ENCODE data around the gene PATL1.

Gene PATL1

DNA sequence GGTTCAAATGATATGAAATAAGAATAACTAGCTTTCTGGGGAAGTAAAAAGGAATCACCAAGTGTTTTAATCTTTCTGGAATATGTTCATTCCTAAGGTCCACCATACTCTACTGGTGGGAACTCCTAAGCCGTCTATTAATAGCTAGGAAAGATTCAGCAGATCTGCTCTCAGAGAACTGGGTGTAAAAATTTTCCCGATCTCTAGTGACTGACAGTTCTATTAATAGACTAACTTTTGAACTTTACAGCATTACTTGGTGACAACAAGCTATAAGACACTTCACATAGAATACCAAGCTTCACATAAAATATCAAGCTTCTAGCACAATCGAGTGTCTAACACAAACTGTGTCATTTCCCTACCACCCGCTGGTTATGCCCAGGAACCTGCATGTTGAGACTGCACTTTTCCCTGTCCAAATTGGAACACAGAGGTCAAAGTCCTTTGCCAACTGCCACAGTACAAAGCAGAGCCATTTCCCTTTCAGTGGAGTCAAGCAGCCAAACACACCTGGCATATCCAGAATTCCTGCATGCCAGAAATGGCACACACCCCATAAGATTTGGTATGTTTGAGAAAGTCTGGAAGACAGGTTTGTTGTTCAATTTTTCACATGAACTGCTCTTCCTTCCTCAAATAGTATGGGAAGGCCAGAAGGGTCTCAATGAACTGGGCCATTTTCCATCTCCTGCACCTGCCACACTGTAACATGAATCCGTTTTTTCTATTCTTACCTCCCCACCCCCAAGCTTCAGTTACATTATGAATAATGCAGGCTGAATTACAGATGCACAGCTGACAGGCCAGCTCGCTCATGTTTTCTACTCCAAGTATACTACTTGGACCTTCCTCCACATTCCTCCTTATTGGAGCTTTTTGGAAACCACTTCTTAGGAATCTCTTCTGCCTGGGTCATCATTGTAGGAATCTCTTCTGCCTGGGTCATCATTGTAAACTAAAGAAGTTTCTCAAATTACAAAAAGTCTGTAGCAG, 57.0 kb downstream of the PATL1 start:
- DNase-seq = peak; percentile 87

DNA sequence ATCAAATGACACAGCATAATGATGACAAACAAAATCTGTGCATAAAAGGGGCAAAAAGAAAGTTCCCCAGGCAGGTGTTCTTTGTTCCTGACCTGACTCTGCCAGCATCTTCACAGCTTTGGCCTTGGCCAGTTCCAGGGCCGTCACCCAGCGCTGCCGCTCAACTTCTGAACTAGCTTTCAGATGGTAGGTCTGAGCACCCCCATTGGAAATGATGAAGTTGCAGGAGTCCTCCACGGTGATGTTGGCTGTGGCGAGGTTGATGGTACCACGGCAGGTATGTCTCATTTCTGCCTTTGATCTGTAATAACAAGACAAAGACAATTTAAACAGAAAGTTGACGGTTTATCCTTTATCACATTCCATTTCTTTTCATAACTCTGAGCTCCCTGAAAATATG, 58.5 kb downstream of the PATL1 start:
- DNase-seq = no peak

DNA sequence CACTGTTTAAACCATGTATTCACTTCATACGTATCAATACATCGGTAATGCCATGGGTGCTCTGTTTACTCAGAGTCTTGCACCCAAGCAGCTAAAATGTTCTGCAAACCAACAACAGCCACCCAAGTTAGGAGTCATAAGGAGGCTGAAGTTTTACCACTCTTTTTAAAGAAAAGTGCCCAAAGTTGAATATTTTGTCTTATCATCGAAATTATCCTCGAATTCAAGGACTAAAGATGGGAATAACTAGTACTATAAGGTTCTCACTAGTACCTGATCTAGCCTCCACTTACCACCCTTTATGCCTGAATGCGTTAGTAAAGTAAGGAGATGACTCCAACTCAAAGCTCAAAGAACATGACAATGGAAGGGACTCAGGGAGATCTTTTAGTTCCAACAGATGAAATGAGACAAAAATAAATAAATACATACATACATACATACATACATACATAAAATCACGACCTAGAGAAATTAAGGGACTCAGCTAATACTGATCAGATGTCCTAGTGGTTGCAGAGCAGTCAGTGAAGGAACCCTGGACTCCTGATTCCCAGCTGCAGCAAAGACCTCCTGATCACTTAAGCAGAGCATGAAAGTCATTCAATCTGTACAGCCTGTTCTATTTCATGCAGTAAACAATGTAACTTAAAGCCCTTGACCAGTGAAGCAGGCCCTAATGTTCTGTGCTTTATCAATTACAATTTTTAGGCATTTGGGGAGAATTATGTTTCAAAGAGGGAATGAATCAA, 61.0 kb downstream of the PATL1 start:
- DNase-seq = no peak

DNA sequence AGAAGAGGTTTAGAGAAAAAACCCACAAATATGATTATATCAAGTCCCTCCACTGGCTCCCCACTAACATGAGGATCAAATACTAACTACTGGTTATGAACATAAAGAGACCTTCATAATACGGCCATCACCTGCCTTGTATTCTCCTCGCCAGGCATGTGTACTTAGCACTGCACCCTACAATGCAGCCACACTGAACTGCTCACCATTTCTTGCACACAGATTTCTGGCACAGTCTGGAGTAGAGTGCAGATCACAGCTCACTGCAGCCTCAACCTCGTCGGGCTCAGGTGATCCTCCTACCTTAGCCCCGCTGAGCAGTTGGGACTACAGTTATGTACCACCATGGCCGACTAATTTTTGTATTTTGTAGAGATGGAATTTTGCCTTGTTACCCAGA, 66.4 kb downstream of the PATL1 start:
- no peak for DNase-seq

DNA sequence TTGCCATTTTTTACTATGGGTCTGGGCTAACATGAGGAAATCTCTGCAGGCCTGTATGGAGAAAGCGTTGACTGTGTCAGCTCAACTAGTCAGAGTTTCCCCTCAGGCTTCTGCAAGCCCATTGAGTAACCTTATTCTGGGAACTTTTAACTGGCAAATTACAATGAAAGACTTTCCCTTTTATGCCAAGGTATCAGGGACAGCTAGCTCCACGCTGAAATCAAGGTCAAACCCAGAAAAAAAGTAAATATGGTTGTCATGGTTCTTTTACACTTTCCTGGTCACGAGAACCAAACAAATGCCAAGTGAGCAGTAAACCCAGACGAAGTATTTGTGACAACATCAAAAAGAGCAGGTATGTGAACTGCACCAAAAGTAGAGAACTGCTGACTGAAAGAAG, 67.0 kb downstream of the PATL1 start:
- DNase-seq = no peak

DNA sequence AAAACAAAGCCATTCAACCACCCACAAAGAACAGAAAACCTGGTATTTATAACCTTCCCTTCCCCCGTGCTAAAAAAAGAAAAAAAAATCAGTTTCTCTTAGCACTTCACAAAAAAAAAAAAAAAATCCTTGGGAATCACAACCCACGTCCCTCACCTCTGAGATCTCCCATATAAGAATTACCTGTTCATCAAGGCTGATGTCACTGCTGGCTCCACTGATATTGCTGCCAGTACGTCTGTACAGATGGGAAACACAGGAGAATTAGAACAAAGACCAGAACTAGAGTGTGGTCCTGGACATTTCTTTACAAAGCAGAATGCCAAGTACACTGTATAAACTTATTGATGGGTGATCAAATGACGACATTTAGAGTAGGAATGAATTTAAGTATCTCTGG, 68.2 kb downstream of the PATL1 start:
- no peak for DNase-seq

DNA sequence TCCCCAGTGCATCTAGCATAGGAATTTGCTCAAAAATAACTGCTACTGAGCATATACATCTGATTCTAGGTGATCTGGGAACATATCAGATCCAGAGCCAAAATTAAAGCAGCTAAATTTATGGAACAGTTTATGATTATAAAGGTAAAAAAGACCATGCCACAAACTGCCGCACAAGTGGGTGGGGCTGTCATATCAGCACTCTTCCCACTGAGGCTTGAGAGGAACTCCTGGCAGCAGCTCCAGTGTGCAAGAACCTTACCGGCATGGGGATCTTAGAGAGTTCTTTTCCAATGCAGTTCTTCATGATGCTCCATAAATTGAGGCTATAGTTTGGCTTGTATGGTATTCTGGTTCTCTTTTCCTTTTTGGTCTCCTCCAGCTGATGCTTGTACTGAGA, 68.6 kb downstream of the PATL1 start:
- no peak for DNase-seq

DNA sequence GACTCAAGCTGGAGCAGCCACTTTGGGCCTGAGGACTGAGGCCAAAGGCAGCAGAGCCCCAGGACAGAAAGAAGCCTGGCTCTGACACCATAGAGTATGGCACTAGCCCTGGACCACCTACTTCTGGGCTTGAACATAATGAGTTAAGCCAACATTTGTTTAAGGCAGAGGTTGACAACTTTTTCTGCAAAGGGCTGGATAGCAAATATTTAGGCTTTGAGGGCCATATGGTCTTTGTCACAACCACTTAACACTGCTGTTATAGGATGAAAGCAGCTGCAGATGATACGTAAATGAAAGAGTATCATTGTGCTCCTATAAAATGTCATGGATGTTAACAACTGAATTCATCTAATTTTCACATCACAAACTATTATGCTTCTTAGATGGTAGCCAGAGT, 69.9 kb downstream of the PATL1 start:
- no peak for DNase-seq

All from DMS53 (cell line).